GM10248 (cell line): Measurements from ENCODE around the gene ORM1.

Experiments used
- CTCF ChIA-PET: fragments of 300-600 bp; sonication (Branson Sonifier 250); formaldehyde crosslinking; extraction: SDS; loops from one replicate; lab custom pipeline; 2021; ENCODE audit warnings: antibody characterized with exemption; lab: Yijun Ruan, JAX
- POLR2A ChIA-PET: fragments of 350-650 bp; sonication (Branson Sonifier 250); formaldehyde crosslinking; extraction: SDS; loops from one replicate; lab custom pipeline; 2020; ENCODE audit warnings: antibody characterized with exemption; lab: Yijun Ruan, JAX
- DNase-seq: peaks from one replicate; pipeline ENCODE4 v3.0.0; 2012; ENCODE audit errors: extremely low spot score
- TF ChIP-seq, protein P1 (sequence below): IDR thresholded peaks from 2 replicates; pipeline ENCODE4 v1.5.1; 2012; ENCODE audit warnings: mild to moderate bottlenecking, low read depth; ENCODE audit errors: extremely low read depth, missing control alignments, control extremely low read depth

ORM1 gene

DNA sequence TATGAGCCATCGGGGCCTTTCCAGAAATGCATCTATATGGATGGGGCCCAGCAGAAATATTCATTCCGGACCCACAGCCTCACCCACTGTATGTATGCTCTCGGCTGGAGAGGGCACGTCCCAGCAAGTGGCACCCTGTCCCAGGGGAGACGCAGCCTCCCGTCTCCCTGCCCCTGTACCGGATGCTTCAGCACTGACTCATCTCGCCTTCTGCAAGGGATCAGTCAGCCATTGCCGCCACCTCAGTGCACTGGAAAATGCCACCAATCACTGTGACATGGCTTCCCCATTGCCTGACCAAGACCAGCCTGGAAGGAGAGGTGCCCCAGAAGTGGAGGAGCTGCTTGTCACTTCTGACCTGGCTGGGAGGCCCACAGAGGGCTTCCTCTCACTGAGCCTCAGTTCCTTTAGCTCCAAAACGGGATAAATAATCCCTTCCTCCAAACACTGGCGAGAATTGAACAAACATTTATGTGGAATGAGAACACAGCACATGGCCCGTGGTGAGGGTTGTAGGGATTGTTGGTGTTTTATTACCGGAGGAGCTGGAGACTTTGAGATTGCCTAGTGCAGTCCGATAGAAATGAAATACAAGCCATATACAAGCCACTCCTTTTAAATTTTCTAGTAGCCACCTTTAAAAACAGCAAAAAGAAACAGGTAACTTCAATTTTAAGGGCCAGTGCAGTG, 43.9 kb upstream of the ORM1 start:
- TF ChIP-seq, protein P1, sequence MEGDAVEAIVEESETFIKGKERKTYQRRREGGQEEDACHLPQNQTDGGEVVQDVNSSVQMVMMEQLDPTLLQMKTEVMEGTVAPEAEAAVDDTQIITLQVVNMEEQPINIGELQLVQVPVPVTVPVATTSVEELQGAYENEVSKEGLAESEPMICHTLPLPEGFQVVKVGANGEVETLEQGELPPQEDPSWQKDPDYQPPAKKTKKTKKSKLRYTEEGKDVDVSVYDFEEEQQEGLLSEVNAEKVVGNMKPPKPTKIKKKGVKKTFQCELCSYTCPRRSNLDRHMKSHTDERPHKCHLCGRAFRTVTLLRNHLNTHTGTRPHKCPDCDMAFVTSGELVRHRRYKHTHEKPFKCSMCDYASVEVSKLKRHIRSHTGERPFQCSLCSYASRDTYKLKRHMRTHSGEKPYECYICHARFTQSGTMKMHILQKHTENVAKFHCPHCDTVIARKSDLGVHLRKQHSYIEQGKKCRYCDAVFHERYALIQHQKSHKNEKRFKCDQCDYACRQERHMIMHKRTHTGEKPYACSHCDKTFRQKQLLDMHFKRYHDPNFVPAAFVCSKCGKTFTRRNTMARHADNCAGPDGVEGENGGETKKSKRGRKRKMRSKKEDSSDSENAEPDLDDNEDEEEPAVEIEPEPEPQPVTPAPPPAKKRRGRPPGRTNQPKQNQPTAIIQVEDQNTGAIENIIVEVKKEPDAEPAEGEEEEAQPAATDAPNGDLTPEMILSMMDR: no peak
- CTCF ChIA-PET: interaction anchor here (1.4 to 2.6 kb wide), 2 partner anchors 11 to 195 kb away, joined by 4 to 18 read pairs; no protein-coding TSS in a partner anchor
- DNase-seq: no peak
- POLR2A ChIA-PET: no interaction called here

DNA sequence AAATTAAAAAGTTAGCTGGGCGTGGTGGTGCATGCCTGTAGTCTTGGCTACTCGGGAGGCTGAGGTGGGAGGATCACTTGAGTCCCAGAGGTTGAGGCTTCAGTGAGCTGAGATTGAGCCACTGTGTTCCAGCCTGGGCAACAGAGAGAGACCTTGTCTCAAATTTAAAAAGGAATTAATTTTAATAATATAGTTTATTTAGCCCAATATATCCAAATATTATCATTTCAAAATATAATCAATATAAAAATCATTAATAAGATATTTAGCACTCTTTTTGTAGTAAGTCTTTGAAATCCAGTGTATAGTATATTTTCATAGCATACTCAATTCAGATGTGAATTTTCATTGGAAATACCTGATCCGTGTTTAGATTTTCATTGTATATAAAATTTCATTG, 43.2 kb upstream of the ORM1 start:
- CTCF ChIA-PET: interaction anchor here (1.1 to 2.6 kb wide), 3 partner anchors 11 to 197 kb away, joined by 3 to 18 read pairs (median 4); no protein-coding TSS in a partner anchor
- TF ChIP-seq, protein P1: no peak

DNA sequence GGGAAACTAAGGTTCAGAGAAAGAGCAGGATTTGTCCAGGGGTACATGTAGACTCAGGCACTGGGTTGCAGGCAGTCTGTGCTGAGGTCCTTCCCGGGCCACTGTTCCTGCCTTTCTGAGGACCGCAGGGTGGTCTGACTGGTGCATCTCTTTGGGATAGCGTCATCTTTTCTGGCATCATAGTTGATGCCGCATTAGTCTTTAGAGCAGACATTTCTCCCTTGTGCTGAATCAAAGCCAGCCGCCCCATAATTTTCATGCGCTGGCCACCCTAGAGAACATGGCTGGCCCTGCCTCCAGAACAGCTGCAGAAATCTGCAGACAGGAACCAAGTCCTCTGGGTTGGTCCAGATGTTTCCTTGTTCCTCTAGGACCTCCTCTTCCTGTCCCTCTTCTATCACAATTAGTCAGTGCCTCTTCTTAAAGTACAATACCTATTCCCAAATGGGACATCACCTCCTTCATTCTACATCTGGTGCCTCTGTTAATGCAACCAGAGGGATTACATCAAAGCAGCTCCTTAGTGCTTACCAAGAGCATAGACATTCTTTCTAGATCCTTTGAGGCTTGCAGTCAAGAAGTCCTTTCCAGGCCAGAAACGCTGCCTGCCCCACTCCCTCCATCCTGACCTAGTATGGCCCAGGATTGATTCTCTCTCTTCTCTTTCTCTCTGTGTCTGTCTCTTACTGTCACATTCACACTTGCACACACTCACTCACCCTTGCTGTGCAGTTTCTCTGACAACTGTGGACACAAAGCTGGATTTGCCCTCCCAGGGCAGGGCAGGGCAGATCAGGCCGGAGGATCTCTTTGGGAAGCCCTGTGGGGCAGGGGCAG, 42.0 kb upstream of the ORM1 start:
- POLR2A ChIA-PET: no interaction called here
- no peak for DNase-seq
- CTCF ChIA-PET: interaction anchor here (1.1 to 2.6 kb wide), 4 partner anchors 10 to 198 kb away, joined by 3 to 18 read pairs (median 7); no protein-coding TSS in a partner anchor
- TF ChIP-seq, protein P1: no peak

More for the DNA sequence above, 43.2 kb upstream of the ORM1 start:
- no peak for DNase-seq
- POLR2A ChIA-PET: no interaction called here

DNA sequence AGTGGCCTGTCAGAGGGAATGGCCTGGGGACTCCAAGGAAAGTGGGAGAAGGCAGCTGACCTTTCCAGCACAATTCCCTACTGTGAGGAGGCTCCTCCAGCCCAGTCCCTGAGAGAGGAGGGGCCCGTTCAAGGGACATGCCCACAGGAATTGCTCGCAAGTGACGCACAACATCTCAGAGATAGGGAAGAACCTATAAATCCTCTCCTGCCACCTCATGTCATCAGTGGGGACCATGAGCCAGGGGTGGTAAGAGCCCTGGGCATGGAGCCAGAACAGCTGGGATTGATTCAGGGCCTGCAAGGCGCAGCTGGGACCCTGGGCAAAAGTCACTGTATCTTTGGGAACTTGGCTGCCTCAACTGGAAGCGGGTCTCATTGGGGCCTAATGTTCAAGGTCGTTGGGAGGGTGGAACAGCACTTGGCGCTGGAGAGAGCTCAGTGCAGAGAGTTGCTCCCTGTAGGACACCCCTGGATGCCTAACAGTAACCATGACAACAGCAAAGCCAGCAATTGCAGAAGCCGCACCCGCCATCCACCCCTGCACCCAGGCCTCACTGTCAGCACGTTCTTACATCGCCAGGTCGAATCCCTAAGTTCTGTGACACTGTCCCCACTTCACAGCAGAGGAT, 41.3 kb upstream of the ORM1 start:
- no peak for DNase-seq
- POLR2A ChIA-PET: no interaction called here
- TF ChIP-seq, protein P1: no peak
- CTCF ChIA-PET: interaction anchor here (1.6 to 2.2 kb wide), 2 partner anchors 10 to 113 kb away, joined by 3 to 11 read pairs; no protein-coding TSS in a partner anchor

DNA sequence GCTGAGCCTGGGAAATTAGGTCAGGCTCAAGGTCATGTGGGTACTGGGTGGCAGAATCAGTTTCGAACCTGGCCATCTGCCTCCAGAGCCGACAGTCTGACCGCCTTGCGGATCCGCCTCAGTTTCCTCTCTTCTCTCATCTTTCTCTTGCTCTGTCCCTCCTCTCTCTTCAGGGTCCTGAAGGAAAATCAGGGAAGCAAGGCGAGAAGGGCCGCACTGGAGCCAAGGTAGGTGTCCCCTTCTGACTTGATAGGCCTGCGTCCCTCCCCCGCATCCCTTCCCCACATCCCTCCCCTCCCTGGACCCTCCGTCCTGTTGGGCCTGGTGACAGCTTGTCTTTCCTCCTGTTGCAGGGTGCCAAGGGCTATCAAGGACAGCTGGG, 40.8 kb upstream of the ORM1 start:
- CTCF ChIA-PET: interaction anchor here (2.2 kb wide), 1 partner anchor 10 kb away, joined by 11 read pairs; no protein-coding TSS in a partner anchor
- TF ChIP-seq, protein P1: no peak
- no peak for DNase-seq
- POLR2A ChIA-PET: no interaction called here

DNA sequence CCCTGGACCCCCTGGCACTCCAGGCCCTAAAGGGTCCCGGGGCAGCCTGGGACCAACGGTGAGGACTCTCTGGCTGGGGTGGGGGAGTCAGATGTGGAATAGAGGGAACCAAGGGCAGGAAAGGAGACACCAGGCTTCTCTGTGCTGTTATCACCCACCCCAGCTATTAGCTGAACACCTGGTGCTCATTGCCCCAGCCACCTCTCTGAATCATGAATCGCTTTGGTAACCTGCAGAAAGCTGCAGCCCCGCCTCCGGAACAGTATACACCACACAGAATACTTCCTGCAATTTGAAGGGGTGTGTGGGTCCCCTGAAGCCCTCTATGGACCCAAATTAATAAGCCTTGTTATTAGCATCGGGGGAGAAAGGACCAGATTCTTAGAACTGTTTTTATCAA, 40.4 kb upstream of the ORM1 start:
- POLR2A ChIA-PET: no interaction called here
- CTCF ChIA-PET: interaction anchor here (2.2 kb wide), 1 partner anchor 9 kb away, joined by 11 read pairs; no protein-coding TSS in a partner anchor
- DNase-seq: no peak
- TF ChIP-seq, protein P1: no peak
